AG04450 (cell line): ENCODE results near the gene RPS27L. TPM values are rescaled to one million over a fixed set of nuclear protein-coding genes. Genes with fewer than 3 reads are reported as not detected.

Source experiments
- CTCF ChIA-PET: fragments of 300-600, 350-600 bp; formaldehyde crosslinking; extraction: SDS; loops from one replicate; lab custom pipeline; 2022; ENCODE audit warnings: antibody characterized with exemption, inconsistent platforms; lab: Charles Lee
- POLR2A ChIA-PET: fragments of 350-600 bp; formaldehyde crosslinking; extraction: SDS; loops from one replicate; lab custom pipeline; 2021; ENCODE audit warnings: antibody characterized with exemption, inconsistent platforms; lab: Yijun Ruan, JAX
- DNase-seq: peaks from one replicate; pipeline ENCODE4 v3.0.0-alpha.2; 2011; ENCODE audit warnings: low read depth, low spot score
- H3K27ac ChIP-seq: one replicate; pipeline ENCODE4 v1.5.1; 2012; ENCODE audit warnings: low read depth, low read length, control low read depth
- H3K27me3 ChIP-seq: one replicate; pipeline ENCODE4 v1.6.0; 2012; ENCODE audit warnings: low read length; ENCODE audit not compliant: control insufficient read depth, insufficient read depth
- H3K4me3 ChIP-seq: 2 replicates; pipeline ENCODE4 v1.5.1; 2011; ENCODE audit warnings: mild to moderate bottlenecking, low read depth, low read length, control low read depth
- H3K9me3 ChIP-seq: 2 replicates; pipeline ENCODE4 v1.5.1; 2012; ENCODE audit warnings: low read length; ENCODE audit not compliant: control insufficient read depth, insufficient read depth
- polyA plus RNA-seq: library from polyadenylated mRNA; depleted of rRNA; stranded (reverse); fragments of >200 nt; gene quantifications from 2 replicates; pipeline ENCODE4 v1.2.3, GENCODE V29; 2011
- TF ChIP-seq, protein P1 (sequence below): IDR thresholded peaks from 2 replicates; pipeline ENCODE4 v1.5.1; 2011; ENCODE audit warnings: low read depth, low read length, control low read depth, inconsistent platforms

The RPS27L gene
- polyA plus RNA-seq, 1 experiment: 610 TPM

DNA sequence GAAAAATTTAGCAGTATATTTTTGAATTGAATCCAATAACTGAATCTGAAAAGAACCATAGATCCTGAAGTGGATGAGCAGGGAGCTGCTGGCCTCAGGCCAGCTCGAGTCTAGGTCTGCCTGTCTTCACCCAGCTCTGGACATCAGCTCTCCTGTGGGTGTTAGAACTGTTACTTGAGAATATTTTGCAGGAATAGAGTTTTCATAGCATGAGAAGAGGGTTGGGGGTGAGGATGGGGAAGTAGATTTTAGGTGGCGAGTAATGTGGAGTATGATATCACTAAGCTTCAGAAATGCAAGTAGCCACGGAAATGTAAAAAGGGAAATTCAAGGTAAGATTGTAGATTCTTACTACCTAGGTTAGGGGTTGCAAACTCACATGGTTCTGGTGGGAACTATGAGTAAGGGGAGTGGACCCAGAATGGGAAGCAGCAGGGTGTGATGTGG is 38.3 kb upstream of the RPS27L start:
- Histone ChIP-seq H3K27me3 (no peaks in the 10 kb centered on the region), H3K4me3 (no peak overlapping the region), H3K27ac (no peak overlapping the region), H3K9me3 (no peaks in the 10 kb centered on the region)
- CTCF ChIA-PET: interaction anchor here (0.8 to 2.7 kb wide), 2 partner anchors 51 to 148 kb away, joined by 3 to 11 read pairs; no protein-coding TSS in a partner anchor
- POLR2A ChIA-PET: no interaction called here
- no peak for DNase-seq
- TF ChIP-seq, protein P1, sequence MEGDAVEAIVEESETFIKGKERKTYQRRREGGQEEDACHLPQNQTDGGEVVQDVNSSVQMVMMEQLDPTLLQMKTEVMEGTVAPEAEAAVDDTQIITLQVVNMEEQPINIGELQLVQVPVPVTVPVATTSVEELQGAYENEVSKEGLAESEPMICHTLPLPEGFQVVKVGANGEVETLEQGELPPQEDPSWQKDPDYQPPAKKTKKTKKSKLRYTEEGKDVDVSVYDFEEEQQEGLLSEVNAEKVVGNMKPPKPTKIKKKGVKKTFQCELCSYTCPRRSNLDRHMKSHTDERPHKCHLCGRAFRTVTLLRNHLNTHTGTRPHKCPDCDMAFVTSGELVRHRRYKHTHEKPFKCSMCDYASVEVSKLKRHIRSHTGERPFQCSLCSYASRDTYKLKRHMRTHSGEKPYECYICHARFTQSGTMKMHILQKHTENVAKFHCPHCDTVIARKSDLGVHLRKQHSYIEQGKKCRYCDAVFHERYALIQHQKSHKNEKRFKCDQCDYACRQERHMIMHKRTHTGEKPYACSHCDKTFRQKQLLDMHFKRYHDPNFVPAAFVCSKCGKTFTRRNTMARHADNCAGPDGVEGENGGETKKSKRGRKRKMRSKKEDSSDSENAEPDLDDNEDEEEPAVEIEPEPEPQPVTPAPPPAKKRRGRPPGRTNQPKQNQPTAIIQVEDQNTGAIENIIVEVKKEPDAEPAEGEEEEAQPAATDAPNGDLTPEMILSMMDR: no peak

DNA sequence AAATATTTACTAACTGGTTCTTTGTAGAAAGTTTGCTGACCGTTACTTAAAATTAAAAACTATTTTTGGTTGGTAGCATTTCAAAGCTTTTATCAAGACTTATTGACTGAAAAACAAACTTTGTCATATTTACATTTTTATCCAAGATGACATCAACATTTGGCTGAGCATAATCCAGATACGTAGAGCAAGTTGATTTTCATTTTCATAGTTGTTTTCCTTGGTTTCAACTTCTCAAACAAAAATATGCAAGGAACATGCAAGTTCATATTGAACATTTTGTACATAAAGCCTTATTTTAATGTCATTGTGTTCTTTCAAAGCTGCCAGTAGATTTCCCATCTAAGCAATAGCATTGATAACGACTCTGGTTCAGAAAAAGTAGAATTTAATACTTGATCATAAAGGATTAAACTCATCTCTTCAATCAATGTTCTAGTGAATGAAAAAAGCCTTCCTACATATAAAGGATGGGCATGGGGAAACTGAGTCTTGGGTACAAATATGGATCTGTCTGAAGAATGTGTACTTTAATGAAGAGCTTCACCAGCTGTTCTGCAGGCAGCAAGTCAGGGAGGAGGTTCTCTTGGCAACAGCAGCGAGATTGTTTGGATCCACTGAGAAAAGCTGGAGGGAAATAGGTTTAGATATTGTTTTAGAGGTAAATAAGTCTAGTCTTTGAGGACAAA is 37.7 kb upstream of the RPS27L start:
- ChIA-PET POLR2A (no interaction called here), CTCF (interaction anchor here (0.8 to 2.7 kb wide), 2 partner anchors 51 to 147 kb away, joined by 3 to 11 read pairs; no protein-coding TSS in a partner anchor)
- no peak overlapping the region for H3K27ac ChIP-seq
- no peak overlapping the region for H3K4me3 ChIP-seq
- DNase-seq: no peak
- no peaks in the 10 kb centered on the region for H3K9me3 ChIP-seq
- no peaks in the 10 kb centered on the region for H3K27me3 ChIP-seq
- TF ChIP-seq, protein P1: no peak

DNA sequence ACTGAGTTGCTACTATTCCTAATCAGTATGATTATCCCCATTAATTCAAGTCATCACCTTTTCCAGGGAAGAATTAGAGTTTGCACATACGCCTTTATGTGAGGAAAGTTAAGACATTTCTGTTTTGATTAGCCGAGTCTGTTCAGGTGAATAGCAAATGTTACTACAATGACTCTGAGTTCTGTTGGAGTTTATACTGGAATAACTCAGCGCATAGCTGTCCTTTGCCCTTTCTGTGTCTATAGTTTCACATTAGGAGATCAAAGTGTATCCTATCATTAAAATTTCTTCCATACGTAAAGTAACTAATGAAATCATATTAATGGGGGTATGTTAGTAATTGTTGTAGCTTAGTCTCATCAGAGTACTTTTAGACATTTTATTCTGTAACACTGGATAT is 37.0 kb upstream of the RPS27L start:
- CTCF ChIA-PET: interaction anchor here (0.6 to 2.7 kb wide), 2 partner anchors 146 to 235 kb away, joined by 3 to 11 read pairs; no protein-coding TSS in a partner anchor
- POLR2A ChIA-PET: no interaction called here
- no peak for DNase-seq

GRCh38 chr15:63192619-63193206 is 35.4 kb upstream of the RPS27L start:
- Histone ChIP-seq H3K27me3 (no peaks in the 10 kb centered on the region), H3K9me3 (no peaks in the 10 kb centered on the region), H3K27ac (no peak overlapping the region), H3K4me3 (no peak overlapping the region)
- TF ChIP-seq, protein P1: no peak
- CTCF ChIA-PET: interaction anchor here (0.6 to 1.0 kb wide), 2 partner anchors 38 to 145 kb away, joined by 4 to 8 read pairs; no protein-coding TSS in a partner anchor
- DNase-seq: no peak
- POLR2A ChIA-PET: no interaction called here

More for the DNA sequence above, 37.0 kb upstream of the RPS27L start:
- H3K27ac ChIP-seq: no peak overlapping the region
- TF ChIP-seq, protein P1: no peak
- H3K27me3 ChIP-seq: no peaks in the 10 kb centered on the region
- no peak overlapping the region for H3K4me3 ChIP-seq
- H3K9me3 ChIP-seq: no peaks in the 10 kb centered on the region
